PC-9 (cell line): ENCODE results near the gene MAPKAPK2. TPM values are rescaled to one million over a fixed set of nuclear protein-coding genes. Genes with fewer than 3 reads are reported as not detected.

Experiments
- BruUV-seq: library from RNA; stranded (reverse); fragments of 400-500 nt; replicated peaks from 2 replicates; lab custom pipeline; 2021; lab: Mats Ljungman, UMichigan
- CTCF ChIA-PET: fragments of 300-600 bp; sonication (Branson Sonifier 250); formaldehyde crosslinking; loops from one replicate; lab custom pipeline; 2022; ENCODE audit warnings: antibody characterized with exemption; lab: Charles Lee
- POLR2A ChIA-PET: fragments of 300-600 bp; sonication (Branson Sonifier 250); formaldehyde crosslinking; loops from one replicate; lab custom pipeline; 2022; ENCODE audit warnings: antibody characterized with exemption; ENCODE audit not compliant: unreplicated experiment; lab: Charles Lee
- DNase-seq, 2 experiments: peaks; one replicate each; pipeline versions ENCODE4 v3.0.0 to v3.0.0-alpha.2; 2015 to 2022; ENCODE audit warnings: mixed read lengths in 1 of 2
- H2AFZ ChIP-seq: fragments of 200-600 bp; sonication (generic); 2 replicates; pipeline ENCODE4 v1.8.1; 2017; ENCODE audit warnings: antibody characterized with exemption
- H3F3A ChIP-seq: fragments of 200-600 bp; sonication (generic); 2 replicates; pipeline ENCODE4 v1.8.1; 2017; ENCODE audit warnings: antibody characterized with exemption, mild to moderate bottlenecking, low read depth; ENCODE audit not compliant: insufficient read depth
- H3K27ac ChIP-seq: fragments of 200-600 bp; sonication (generic); 2 replicates; pipeline ENCODE4 v1.6.1; 2016; ENCODE audit warnings: mixed run types
- H3K27me3 ChIP-seq: fragments of 200-600 bp; sonication (generic); 2 replicates; pipeline ENCODE4 v1.6.1; 2016; ENCODE audit warnings: low read depth, mixed run types; ENCODE audit not compliant: insufficient read depth
- H3K36me3 ChIP-seq: fragments of 200-600 bp; sonication (generic); 2 replicates; pipeline ENCODE4 v1.6.1; 2016; ENCODE audit warnings: low read depth, mixed run types
- H3K4me1 ChIP-seq: fragments of 200-600 bp; sonication (generic); replicated peaks from 2 replicates; pipeline ENCODE4 v1.6.1; 2016; ENCODE audit warnings: mixed run types; ENCODE audit not compliant: insufficient read depth
- H3K4me2 ChIP-seq: fragments of 200-600 bp; sonication (generic); 2 replicates; pipeline ENCODE4 v1.6.1; 2017; ENCODE audit warnings: mixed run types
- H3K4me3 ChIP-seq: fragments of 200-600 bp; sonication (generic); 2 replicates; pipeline ENCODE4 v1.6.1; 2016; ENCODE audit warnings: mixed run types
- H3K79me2 ChIP-seq: fragments of 200-600 bp; sonication (generic); 2 replicates; pipeline ENCODE4 v1.6.1; 2017; ENCODE audit warnings: low read depth, mixed run types
- H3K9me2 ChIP-seq: fragments of 200-600 bp; sonication (generic); 2 replicates; pipeline ENCODE4 v1.8.1; 2017; ENCODE audit warnings: mild to moderate bottlenecking; ENCODE audit not compliant: insufficient read depth
- H3K9me3 ChIP-seq: fragments of 200-600 bp; sonication (generic); 2 replicates; pipeline ENCODE4 v1.8.1; 2016; ENCODE audit warnings: low read depth; ENCODE audit not compliant: insufficient read depth
- H4K20me1 ChIP-seq: fragments of 200-600 bp; sonication (generic); 2 replicates; pipeline ENCODE4 v1.8.1; 2017; ENCODE audit not compliant: insufficient read depth
- EZH2 ChIP-seq: fragments of 200-600 bp; sonication (generic); IDR thresholded peaks from 2 replicates; pipeline ENCODE4 v1.8.0; 2017; ENCODE audit warnings: antibody characterized with exemption, low read depth
- intact Hi-C: fragments of 100-400 bp; cut with micrococcal nuclease; formaldehyde crosslinking; loops from one replicate; pipeline ENCODE4 v1.10.0; 2022; ENCODE audit not compliant: unreplicated experiment
- total RNA-seq: library from RNA; stranded (reverse); gene quantifications from 2 replicates; pipeline ENCODE4 v1.2.3, GENCODE V29; 2021
- TF ChIP-seq, protein P1 (sequence below): fragments of 200-600 bp; sonication (generic); conservative IDR thresholded peaks from 2 replicates; pipeline ENCODE4 v1.6.1; 2017; ENCODE audit warnings: mixed run types, antibody characterized with exemption, mild to moderate bottlenecking, moderate library complexity

The MAPKAPK2 gene
- total RNA-seq, 1 experiment from 2014 or later, result 62.6 TPM

DNA sequence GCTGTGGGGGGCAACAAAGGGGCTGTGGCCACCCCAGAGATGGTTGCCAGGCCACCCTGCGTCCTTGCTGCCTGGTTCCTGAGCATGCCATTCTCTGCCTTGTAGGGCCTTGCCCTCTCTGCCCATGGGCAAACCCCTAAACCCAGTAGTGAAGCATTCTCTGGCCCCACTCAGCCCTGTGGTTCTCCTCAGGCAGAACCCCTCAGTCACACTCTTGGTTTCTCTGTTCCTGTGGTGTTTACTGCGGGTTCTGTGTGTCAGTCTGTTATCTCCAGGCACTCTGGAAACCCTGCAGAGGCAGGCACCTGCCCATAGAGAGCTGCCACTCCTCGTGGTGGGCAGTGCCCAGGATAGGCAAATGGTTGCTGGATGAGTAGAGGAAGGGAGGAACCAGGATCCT is 44.8 kb downstream of the MAPKAPK2 start:
- no peaks in the 10 kb centered on the region for H3K27me3 ChIP-seq
- H3F3A ChIP-seq, result peaks cover 2% of the 10 kb centered on the region; the same call in 1 of the 2 replicates
- DNase-seq, result no peak
- no peak overlapping the region for H2AFZ ChIP-seq
- no peaks in the 10 kb centered on the region for H3K36me3 ChIP-seq
- H3K4me2 ChIP-seq, result no peak overlapping the region
- TF ChIP-seq, protein P1, sequence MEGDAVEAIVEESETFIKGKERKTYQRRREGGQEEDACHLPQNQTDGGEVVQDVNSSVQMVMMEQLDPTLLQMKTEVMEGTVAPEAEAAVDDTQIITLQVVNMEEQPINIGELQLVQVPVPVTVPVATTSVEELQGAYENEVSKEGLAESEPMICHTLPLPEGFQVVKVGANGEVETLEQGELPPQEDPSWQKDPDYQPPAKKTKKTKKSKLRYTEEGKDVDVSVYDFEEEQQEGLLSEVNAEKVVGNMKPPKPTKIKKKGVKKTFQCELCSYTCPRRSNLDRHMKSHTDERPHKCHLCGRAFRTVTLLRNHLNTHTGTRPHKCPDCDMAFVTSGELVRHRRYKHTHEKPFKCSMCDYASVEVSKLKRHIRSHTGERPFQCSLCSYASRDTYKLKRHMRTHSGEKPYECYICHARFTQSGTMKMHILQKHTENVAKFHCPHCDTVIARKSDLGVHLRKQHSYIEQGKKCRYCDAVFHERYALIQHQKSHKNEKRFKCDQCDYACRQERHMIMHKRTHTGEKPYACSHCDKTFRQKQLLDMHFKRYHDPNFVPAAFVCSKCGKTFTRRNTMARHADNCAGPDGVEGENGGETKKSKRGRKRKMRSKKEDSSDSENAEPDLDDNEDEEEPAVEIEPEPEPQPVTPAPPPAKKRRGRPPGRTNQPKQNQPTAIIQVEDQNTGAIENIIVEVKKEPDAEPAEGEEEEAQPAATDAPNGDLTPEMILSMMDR, result no peak
- TF ChIP-seq EZH2, result no peak
- peaks cover 15% of the 10 kb centered on the region for H3K4me1 ChIP-seq
- H4K20me1 ChIP-seq, result peaks cover 29% of the 10 kb centered on the region
- H3K4me3 ChIP-seq, result no peak overlapping the region
- no peaks in the 10 kb centered on the region for H3K9me3 ChIP-seq
- no peak overlapping the region for H3K27ac ChIP-seq
- CTCF ChIA-PET, result no interaction called here
- POLR2A ChIA-PET, result no interaction called here
- no peaks in the 10 kb centered on the region for H3K9me2 ChIP-seq
- H3K79me2 ChIP-seq, result peaks cover 35% of the 10 kb centered on the region
- BruUV-seq, result no TSS peak
- intact Hi-C loops, result loop anchor here (5.0 kb wide), 3 partner anchors 92 to 348 kb away; partner anchors contain the start of gene DYRK3

DNA sequence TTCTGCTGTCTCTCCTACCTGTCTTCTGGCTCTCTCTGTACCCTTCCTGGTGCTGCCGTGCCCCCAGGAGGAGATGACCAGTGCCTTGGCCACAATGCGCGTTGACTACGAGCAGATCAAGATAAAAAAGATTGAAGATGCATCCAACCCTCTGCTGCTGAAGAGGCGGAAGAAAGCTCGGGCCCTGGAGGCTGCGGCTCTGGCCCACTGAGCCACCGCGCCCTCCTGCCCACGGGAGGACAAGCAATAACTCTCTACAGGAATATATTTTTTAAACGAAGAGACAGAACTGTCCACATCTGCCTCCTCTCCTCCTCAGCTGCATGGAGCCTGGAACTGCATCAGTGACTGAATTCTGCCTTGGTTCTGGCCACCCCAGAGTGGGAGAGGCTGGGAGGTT is 47.8 kb downstream of the MAPKAPK2 start:
- Histone ChIP-seq H3F3A (no peaks in the 10 kb centered on the region), H3K79me2 (0 out of 2 replicates have a peak, but pooled peaks cover 8% of the 10 kb centered on the region), H3K4me1 (no peaks in the 10 kb centered on the region), H3K9me2 (no peaks in the 10 kb centered on the region), H2AFZ (no peak overlapping the region), H3K4me2 (no peak overlapping the region), H3K36me3 (peaks cover 10% of the 10 kb centered on the region; the same call in 1 of the 2 replicates), H3K4me3 (no peak overlapping the region), H3K27me3 (no peaks in the 10 kb centered on the region), H3K9me3 (no peaks in the 10 kb centered on the region), H3K27ac (no peak overlapping the region), H4K20me1 (peaks cover 7% of the 10 kb centered on the region)
- DNase-seq, result no peak
- ChIA-PET POLR2A (no interaction called here), CTCF (interaction anchor here (0.7 kb wide), 1 partner anchor 356 kb away, joined by 3 read pairs; the partner anchor contains the start of gene C4BPB)
- intact Hi-C loops, result no loop called here
- BruUV-seq, result no TSS peak
- TF ChIP-seq EZH2, result no peak
- TF ChIP-seq, protein P1, result no peak

DNA sequence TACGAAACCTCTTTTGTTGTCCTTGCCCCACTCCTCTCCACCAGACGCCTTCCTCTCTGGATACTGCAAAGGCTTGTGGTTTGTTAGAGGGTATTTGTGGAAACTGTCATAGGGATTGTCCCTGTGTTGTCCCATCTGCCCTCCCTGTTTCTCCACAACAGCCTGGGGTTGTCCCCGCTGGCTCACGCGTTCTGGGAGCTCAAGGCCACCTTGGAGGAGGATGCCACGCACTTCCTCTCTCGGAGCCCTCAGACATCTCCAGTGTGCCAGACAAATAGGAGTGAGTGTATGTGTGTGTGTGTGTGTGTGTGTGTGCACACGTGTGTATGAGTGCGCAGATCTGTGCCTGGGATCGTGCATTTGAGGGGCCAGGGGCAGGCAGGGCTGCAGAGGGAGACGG is 48.3 kb downstream of the MAPKAPK2 start:
- H3K36me3 ChIP-seq, result peaks cover 10% of the 10 kb centered on the region; the same call in 1 of the 2 replicates
- BruUV-seq, result no TSS peak
- TF ChIP-seq, protein P1, result no peak
- no peak for TF ChIP-seq EZH2
- 0 out of 2 replicates have a peak, but pooled peaks cover 3% of the 10 kb centered on the region for H4K20me1 ChIP-seq
- H3K79me2 ChIP-seq, result 0 out of 2 replicates have a peak, but pooled peaks cover 3% of the 10 kb centered on the region
- H3K9me3 ChIP-seq, result no peaks in the 10 kb centered on the region
- no peak overlapping the region for H3K27ac ChIP-seq
- H3F3A ChIP-seq, result no peaks in the 10 kb centered on the region
- ChIA-PET POLR2A (no interaction called here), CTCF (interaction anchor here (0.7 kb wide), 1 partner anchor 356 kb away, joined by 3 read pairs; the partner anchor contains the start of gene C4BPB)
- no peaks in the 10 kb centered on the region for H3K9me2 ChIP-seq
- no peak overlapping the region for H2AFZ ChIP-seq
- no peak overlapping the region for H3K4me2 ChIP-seq
- H3K27me3 ChIP-seq, result no peaks in the 10 kb centered on the region
- H3K4me1 ChIP-seq, result no peaks in the 10 kb centered on the region
- no peak for DNase-seq
- intact Hi-C loops, result no loop called here
- no peak overlapping the region for H3K4me3 ChIP-seq
